ENCODE results near the gene C6orf132.

C6orf132 gene

DNA sequence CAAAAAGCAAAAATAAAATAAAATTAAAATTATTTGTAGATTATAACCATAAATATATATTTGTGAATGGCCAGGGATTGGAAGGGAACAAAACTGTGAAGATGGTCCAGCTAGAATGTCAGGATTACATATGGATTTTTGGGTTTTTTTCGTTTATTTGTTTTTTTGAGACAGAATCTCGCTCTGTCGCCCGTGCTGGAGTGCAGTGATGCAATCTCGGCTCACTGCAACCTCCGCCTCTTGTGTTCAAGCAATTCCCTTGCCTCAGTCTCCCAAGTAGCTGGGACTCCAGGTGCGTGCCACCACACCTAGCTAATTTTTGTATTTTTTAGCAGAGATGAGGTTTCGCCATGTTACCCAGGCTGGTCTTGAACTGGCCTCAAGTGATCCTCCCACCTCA lies 7.8 kb upstream of the C6orf132 start (continued):
- TF ChIP-seq ZNF530 (tag by site-specific recombination; IDR thresholded peaks at IDR 0.05; ENCODE audit: low read depth) (no peak), SALL2 (tag by site-specific recombination; IDR thresholded peaks at IDR 0.05; ENCODE audit: borderline replicate concordance) (no peak), ZBTB1 (tag by site-specific recombination; IDR thresholded peaks at IDR 0.05) (no peak), ZNF510 (tag by site-specific recombination; IDR thresholded peaks at IDR 0.05; ENCODE audit: insufficient replicate concordance) (no peak), ZNF560 (tag by site-specific recombination; IDR thresholded peaks at IDR 0.05; ENCODE audit: borderline replicate concordance) (no peak), ZNF416 (tag by site-specific recombination; IDR thresholded peaks at IDR 0.05) (no peak), EGR2 (tag by site-specific recombination; IDR thresholded peaks at IDR 0.05; ENCODE audit: low read depth) (no peak)
- TF ChIP-seq, protein P1, sequence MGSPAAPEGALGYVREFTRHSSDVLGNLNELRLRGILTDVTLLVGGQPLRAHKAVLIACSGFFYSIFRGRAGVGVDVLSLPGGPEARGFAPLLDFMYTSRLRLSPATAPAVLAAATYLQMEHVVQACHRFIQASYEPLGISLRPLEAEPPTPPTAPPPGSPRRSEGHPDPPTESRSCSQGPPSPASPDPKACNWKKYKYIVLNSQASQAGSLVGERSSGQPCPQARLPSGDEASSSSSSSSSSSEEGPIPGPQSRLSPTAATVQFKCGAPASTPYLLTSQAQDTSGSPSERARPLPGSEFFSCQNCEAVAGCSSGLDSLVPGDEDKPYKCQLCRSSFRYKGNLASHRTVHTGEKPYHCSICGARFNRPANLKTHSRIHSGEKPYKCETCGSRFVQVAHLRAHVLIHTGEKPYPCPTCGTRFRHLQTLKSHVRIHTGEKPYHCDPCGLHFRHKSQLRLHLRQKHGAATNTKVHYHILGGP (tag by site-specific recombination; IDR thresholded peaks at IDR 0.05): no peak
- TF ChIP-seq, protein P2, sequence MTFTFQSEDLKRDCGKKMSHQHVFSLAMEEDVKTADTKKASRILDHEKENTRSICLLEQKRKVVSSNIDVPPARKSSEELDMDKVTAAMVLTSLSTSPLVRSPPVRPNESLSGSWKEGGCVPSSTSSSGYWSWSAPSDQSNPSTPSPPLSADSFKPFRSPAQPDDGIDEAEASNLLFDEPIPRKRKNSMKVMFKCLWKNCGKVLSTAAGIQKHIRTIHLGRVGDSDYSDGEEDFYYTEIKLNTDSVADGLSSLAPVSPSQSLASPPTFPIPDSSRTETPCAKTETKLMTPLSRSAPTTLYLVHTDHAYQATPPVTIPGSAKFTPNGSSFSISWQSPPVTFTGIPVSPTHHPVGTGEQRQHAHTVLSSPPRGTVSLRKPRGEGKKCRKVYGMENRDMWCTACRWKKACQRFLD (tag by site-specific recombination; IDR thresholded peaks at IDR 0.05): no peak

DNA sequence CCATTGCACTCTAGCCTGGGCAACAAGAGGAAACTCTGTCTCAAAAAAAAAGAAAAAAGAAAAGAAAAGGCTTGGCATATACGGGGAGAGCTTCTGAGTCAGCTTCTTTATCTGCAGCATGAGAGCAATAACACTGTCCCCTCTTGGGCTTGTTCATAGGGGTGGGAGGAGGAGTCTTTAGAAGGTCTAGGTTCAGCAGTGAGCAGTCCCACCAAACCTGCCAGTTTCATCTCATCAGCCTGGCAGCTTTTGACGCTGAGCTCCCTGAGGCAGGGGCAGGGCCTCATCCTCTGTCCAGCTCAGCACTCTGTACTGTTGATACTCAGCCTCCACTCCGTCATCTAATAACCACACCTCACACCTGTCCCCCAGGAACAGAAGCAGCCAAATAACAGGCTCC lies 5.6 kb upstream of the C6orf132 start:
- Histone ChIP-seq H3K27ac (ENCODE audit: extremely low read depth, low read depth, low read length) (no peak overlapping the region), H3K9me3 (ENCODE audit: control insufficient read depth, insufficient read depth, low read depth, low read length) (no peaks in the 10 kb centered on the region), H3K4me1 (ENCODE audit: control insufficient read depth, insufficient read depth, low read length) (peaks cover 3% of the 10 kb centered on the region), H3K4me3 (ENCODE audit: low read depth, low read length) (no peak overlapping the region), H3K36me3 (ENCODE audit: control insufficient read depth in 2 of 2, insufficient read depth in 1 of 2, low read length in 2 of 2) (no peaks in the 10 kb centered on the region)
- ChIA-PET CTCF (interaction anchor here (0.5 to 1.1 kb wide), 7 partner anchors 32 to 756 kb away, joined by 3 to 4 read pairs (median 3); no protein-coding TSS in a partner anchor), POLR2A (no interaction called here)
- TF ChIP-seq, protein P3, sequence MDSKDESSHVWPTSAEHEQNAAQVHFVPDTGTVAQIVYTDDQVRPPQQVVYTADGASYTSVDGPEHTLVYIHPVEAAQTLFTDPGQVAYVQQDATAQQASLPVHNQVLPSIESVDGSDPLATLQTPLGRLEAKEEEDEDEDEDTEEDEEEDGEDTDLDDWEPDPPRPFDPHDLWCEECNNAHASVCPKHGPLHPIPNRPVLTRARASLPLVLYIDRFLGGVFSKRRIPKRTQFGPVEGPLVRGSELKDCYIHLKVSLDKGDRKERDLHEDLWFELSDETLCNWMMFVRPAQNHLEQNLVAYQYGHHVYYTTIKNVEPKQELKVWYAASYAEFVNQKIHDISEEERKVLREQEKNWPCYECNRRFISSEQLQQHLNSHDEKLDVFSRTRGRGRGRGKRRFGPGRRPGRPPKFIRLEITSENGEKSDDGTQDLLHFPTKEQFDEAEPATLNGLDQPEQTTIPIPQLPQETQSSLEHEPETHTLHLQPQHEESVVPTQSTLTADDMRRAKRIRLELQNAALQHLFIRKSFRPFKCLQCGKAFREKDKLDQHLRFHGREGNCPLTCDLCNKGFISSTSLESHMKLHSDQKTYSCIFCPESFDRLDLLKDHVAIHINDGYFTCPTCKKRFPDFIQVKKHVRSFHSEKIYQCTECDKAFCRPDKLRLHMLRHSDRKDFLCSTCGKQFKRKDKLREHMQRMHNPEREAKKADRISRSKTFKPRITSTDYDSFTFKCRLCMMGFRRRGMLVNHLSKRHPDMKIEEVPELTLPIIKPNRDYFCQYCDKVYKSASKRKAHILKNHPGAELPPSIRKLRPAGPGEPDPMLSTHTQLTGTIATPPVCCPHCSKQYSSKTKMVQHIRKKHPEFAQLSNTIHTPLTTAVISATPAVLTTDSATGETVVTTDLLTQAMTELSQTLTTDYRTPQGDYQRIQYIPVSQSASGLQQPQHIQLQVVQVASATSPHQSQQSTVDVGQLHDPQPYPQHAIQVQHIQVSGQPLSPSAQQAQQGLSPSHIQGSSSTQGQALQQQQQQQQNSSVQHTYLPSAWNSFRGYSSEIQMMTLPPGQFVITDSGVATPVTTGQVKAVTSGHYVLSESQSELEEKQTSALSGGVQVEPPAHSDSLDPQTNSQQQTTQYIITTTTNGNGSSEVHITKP (tag by site-specific recombination; IDR thresholded peaks at IDR 0.05): 0 out of 2 replicates have a peak, but pooled peaks have one; percentile 11
- TF ChIP-seq, protein P4, sequence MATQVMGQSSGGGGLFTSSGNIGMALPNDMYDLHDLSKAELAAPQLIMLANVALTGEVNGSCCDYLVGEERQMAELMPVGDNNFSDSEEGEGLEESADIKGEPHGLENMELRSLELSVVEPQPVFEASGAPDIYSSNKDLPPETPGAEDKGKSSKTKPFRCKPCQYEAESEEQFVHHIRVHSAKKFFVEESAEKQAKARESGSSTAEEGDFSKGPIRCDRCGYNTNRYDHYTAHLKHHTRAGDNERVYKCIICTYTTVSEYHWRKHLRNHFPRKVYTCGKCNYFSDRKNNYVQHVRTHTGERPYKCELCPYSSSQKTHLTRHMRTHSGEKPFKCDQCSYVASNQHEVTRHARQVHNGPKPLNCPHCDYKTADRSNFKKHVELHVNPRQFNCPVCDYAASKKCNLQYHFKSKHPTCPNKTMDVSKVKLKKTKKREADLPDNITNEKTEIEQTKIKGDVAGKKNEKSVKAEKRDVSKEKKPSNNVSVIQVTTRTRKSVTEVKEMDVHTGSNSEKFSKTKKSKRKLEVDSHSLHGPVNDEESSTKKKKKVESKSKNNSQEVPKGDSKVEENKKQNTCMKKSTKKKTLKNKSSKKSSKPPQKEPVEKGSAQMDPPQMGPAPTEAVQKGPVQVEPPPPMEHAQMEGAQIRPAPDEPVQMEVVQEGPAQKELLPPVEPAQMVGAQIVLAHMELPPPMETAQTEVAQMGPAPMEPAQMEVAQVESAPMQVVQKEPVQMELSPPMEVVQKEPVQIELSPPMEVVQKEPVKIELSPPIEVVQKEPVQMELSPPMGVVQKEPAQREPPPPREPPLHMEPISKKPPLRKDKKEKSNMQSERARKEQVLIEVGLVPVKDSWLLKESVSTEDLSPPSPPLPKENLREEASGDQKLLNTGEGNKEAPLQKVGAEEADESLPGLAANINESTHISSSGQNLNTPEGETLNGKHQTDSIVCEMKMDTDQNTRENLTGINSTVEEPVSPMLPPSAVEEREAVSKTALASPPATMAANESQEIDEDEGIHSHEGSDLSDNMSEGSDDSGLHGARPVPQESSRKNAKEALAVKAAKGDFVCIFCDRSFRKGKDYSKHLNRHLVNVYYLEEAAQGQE (tag by site-specific recombination; IDR thresholded peaks at IDR 0.05): peak; percentile 61
- TF ChIP-seq, protein P5, sequence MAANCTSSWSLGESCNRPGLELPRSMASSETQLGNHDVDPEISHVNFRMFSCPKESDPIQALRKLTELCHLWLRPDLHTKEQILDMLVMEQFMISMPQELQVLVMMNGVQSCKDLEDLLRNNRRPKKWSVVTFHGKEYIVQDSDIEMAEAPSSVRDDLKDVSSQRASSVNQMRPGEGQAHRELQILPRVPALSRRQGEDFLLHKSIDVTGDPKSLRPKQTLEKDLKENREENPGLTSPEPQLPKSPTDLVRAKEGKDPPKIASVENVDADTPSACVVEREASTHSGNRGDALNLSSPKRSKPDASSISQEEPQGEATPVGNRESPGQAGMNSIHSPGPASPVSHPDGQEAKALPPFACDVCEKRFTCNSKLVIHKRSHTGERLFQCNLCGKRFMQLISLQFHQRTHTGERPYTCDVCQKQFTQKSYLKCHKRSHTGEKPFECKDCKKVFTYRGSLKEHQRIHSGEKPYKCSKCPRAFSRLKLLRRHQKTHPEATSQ (tag by site-specific recombination; IDR thresholded peaks at IDR 0.05): no peak
- TF ChIP-seq ZNF571 (tag by site-specific recombination; IDR thresholded peaks at IDR 0.05) (no peak), ZNF777 (tag by site-specific recombination; IDR thresholded peaks at IDR 0.05; ENCODE audit: borderline replicate concordance) (no peak), ZNF792 (tag by site-specific recombination; IDR thresholded peaks at IDR 0.05) (no peak), ZNF776 (tag by site-specific recombination; IDR thresholded peaks at IDR 0.05; ENCODE audit: borderline replicate concordance) (no peak), ZNF335 (tag by site-specific recombination; conservative IDR thresholded peaks at IDR 0.05) (no peak; the same call in 1 of the 2 replicates)
- TF ChIP-seq, protein P6, sequence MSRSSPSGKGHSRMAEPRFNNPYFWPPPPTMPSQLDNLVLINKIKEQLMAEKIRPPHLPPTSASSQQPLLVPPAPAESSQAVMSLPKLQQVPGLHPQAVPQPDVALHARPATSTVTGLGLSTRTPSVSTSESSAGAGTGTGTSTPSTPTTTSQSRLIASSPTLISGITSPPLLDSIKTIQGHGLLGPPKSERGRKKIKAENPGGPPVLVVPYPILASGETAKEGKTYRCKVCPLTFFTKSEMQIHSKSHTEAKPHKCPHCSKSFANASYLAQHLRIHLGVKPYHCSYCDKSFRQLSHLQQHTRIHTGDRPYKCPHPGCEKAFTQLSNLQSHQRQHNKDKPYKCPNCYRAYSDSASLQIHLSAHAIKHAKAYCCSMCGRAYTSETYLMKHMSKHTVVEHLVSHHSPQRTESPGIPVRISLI (tag by site-specific recombination; IDR thresholded peaks at IDR 0.05): no peak
